SU-DHL-6 (cell line): Measurements from ENCODE around the gene MPPED2.

Experiments
- EZH2phosphoT487 ChIP-seq: fragments of 200-600 bp; sonication (generic), shearing (Covaris generic); conservative IDR thresholded peaks from 2 replicates; pipeline ENCODE4 v1.6.1; 2018; ENCODE audit warnings: mild to moderate bottlenecking, antibody characterized with exemption, low read length, moderate library complexity, mixed read lengths
- TF ChIP-seq, protein P1 (sequence below): fragments of 200-600 bp; sonication (generic); IDR thresholded peaks from one replicate; pipeline ENCODE4 v1.5.1; 2017; ENCODE audit warnings: antibody characterized with exemption, mild to moderate bottlenecking, low read length, moderate library complexity; ENCODE audit not compliant: insufficient read depth, poor library complexity, severe bottlenecking

GRCh38 chr11:30422447-30423278 is 163.5 kb downstream of the MPPED2 start:
- TF ChIP-seq, protein P1, sequence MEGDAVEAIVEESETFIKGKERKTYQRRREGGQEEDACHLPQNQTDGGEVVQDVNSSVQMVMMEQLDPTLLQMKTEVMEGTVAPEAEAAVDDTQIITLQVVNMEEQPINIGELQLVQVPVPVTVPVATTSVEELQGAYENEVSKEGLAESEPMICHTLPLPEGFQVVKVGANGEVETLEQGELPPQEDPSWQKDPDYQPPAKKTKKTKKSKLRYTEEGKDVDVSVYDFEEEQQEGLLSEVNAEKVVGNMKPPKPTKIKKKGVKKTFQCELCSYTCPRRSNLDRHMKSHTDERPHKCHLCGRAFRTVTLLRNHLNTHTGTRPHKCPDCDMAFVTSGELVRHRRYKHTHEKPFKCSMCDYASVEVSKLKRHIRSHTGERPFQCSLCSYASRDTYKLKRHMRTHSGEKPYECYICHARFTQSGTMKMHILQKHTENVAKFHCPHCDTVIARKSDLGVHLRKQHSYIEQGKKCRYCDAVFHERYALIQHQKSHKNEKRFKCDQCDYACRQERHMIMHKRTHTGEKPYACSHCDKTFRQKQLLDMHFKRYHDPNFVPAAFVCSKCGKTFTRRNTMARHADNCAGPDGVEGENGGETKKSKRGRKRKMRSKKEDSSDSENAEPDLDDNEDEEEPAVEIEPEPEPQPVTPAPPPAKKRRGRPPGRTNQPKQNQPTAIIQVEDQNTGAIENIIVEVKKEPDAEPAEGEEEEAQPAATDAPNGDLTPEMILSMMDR: no peak
- no peak for TF ChIP-seq EZH2phosphoT487
